Measurements from ENCODE around the gene DNAJC15.

DNA sequence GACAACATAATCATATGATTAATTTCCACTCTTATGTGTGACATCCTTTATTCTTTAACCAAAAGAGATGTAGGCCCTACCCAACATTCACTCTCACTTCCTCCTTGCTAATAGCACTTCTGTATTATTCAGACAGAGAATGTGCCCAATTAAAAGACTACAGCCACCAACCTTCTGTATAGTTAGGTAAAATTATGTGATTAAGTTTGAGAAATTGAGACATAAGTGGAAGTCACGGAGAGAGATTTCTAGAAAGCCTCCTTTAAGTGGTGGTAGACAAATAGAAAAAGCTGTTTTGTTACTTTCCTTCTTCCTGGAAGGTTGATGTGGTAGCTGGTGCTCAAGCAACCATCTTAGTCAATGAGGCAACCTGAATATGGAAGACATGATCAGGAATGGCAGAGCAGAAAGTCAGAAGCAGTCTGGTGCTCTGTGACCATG is 46.1 kb upstream of the DNAJC15 start:
- TF ChIP-seq, protein P1, sequence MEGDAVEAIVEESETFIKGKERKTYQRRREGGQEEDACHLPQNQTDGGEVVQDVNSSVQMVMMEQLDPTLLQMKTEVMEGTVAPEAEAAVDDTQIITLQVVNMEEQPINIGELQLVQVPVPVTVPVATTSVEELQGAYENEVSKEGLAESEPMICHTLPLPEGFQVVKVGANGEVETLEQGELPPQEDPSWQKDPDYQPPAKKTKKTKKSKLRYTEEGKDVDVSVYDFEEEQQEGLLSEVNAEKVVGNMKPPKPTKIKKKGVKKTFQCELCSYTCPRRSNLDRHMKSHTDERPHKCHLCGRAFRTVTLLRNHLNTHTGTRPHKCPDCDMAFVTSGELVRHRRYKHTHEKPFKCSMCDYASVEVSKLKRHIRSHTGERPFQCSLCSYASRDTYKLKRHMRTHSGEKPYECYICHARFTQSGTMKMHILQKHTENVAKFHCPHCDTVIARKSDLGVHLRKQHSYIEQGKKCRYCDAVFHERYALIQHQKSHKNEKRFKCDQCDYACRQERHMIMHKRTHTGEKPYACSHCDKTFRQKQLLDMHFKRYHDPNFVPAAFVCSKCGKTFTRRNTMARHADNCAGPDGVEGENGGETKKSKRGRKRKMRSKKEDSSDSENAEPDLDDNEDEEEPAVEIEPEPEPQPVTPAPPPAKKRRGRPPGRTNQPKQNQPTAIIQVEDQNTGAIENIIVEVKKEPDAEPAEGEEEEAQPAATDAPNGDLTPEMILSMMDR (conservative IDR thresholded peaks at IDR 0.05 in 1 of 2, IDR thresholded peaks at IDR 0.05 in 1 of 2; ENCODE audit: low read depth in 1 of 2, low read length in 2 of 2): no peak
- TF ChIP-seq EZH2 (IDR thresholded peaks at IDR 0.05; ENCODE audit: low read length, missing control alignments): no peak

Measured in fibroblast of lung (primary cell).